Measurements from ENCODE around the gene FNDC8.

FNDC8 gene

DNA sequence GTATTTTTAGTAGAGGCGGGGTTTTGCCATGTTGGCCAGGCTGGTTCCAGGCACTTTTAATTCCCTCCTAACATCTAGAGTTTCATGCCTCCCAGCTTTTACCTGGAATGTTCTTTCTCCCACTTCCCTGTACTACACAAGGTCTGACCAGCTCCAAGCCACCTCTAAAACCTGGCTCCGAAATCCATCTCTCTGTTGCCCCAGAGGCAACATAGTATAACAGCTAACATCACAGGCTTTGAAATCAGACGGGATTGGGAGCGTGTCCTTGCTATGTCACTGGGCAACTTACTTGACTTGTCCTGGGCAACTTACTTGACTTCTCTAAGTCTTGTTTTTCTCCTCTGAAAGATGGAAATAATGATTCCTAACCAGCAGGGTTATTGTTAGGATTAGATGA is 41.3 kb downstream of the FNDC8 start:
- no peaks in the 10 kb centered on the region for H3K4me1 ChIP-seq (ENCODE audit: control insufficient read depth, low read length)
- no peaks in the 10 kb centered on the region for H3K79me2 ChIP-seq (ENCODE audit: control insufficient read depth, low read length)
- H3K4me3 ChIP-seq (ENCODE audit: low read length): no peak overlapping the region
- no peaks in the 10 kb centered on the region for H3F3A ChIP-seq (ENCODE audit: control insufficient read depth, insufficient read depth)
- H3K4me2 ChIP-seq (ENCODE audit: low read length): no peak overlapping the region
- no peaks in the 10 kb centered on the region for H3K36me3 ChIP-seq (ENCODE audit: control insufficient read depth, low read length)
- no peaks in the 10 kb centered on the region for H4K20me1 ChIP-seq (ENCODE audit: control insufficient read depth, insufficient read depth, low read depth, low read length)
- no peak overlapping the region for H3K27ac ChIP-seq (ENCODE audit: low read depth, low read length)
- 0 out of 2 replicates have a peak, but pooled peaks have one; percentile 30 for TF ChIP-seq EZH2phosphoT487 (IDR thresholded peaks at IDR 0.05; ENCODE audit: borderline replicate concordance, low read length)
- TF ChIP-seq, protein P1, sequence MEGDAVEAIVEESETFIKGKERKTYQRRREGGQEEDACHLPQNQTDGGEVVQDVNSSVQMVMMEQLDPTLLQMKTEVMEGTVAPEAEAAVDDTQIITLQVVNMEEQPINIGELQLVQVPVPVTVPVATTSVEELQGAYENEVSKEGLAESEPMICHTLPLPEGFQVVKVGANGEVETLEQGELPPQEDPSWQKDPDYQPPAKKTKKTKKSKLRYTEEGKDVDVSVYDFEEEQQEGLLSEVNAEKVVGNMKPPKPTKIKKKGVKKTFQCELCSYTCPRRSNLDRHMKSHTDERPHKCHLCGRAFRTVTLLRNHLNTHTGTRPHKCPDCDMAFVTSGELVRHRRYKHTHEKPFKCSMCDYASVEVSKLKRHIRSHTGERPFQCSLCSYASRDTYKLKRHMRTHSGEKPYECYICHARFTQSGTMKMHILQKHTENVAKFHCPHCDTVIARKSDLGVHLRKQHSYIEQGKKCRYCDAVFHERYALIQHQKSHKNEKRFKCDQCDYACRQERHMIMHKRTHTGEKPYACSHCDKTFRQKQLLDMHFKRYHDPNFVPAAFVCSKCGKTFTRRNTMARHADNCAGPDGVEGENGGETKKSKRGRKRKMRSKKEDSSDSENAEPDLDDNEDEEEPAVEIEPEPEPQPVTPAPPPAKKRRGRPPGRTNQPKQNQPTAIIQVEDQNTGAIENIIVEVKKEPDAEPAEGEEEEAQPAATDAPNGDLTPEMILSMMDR (IDR thresholded peaks at IDR 0.05; ENCODE audit: low read depth, low read length, poor library complexity, severe bottlenecking): no peak
- no peaks in the 10 kb centered on the region for H3K9me3 ChIP-seq (ENCODE audit: control insufficient read depth, insufficient read depth, low read length)
- no peaks in the 10 kb centered on the region for H3K9me2 ChIP-seq (replicated peaks; ENCODE audit: control insufficient read depth, low read length)
- peaks cover 33% of the 10 kb centered on the region for H3K27me3 ChIP-seq (ENCODE audit: control insufficient read depth, low read length)

DNA sequence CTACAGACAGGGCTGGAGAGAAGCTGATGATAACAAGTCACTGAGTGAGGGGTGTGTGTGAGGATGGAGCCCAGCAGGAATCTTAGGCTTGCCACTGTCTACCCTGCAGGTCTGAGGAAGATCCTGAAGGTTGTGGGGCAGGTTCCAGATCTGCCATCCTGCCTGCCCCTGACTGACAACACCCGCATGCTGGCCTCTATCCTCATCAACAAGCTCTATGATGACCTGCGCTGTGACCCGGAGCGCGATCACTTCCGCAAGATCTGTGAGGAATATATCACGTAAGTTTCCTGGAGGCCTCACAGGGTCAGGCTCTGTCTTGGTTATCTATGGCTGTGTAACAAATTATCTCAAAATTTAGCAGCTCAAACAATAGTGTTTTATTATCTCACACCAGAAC is 42.5 kb downstream of the FNDC8 start:
- no peak overlapping the region for H3K4me3 ChIP-seq (ENCODE audit: low read length)
- no peaks in the 10 kb centered on the region for H4K20me1 ChIP-seq (ENCODE audit: control insufficient read depth, insufficient read depth, low read depth, low read length)
- TF ChIP-seq EZH2phosphoT487 (IDR thresholded peaks at IDR 0.05; ENCODE audit: borderline replicate concordance, low read length): no peak
- TF ChIP-seq, protein P1 (IDR thresholded peaks at IDR 0.05; ENCODE audit: low read depth, low read length, poor library complexity, severe bottlenecking): no peak
- H3K4me1 ChIP-seq (ENCODE audit: control insufficient read depth, low read length): no peaks in the 10 kb centered on the region
- H3F3A ChIP-seq (ENCODE audit: control insufficient read depth, insufficient read depth): no peaks in the 10 kb centered on the region
- H3K9me3 ChIP-seq (ENCODE audit: control insufficient read depth, insufficient read depth, low read length): no peaks in the 10 kb centered on the region
- H3K4me2 ChIP-seq (ENCODE audit: low read length): no peak overlapping the region
- H3K27ac ChIP-seq (ENCODE audit: low read depth, low read length): no peak overlapping the region
- peaks cover 28% of the 10 kb centered on the region for H3K27me3 ChIP-seq (ENCODE audit: control insufficient read depth, low read length)
- H3K9me2 ChIP-seq (replicated peaks; ENCODE audit: control insufficient read depth, low read length): no peaks in the 10 kb centered on the region
- no peaks in the 10 kb centered on the region for H3K36me3 ChIP-seq (ENCODE audit: control insufficient read depth, low read length)
- no peaks in the 10 kb centered on the region for H3K79me2 ChIP-seq (ENCODE audit: control insufficient read depth, low read length)

DNA sequence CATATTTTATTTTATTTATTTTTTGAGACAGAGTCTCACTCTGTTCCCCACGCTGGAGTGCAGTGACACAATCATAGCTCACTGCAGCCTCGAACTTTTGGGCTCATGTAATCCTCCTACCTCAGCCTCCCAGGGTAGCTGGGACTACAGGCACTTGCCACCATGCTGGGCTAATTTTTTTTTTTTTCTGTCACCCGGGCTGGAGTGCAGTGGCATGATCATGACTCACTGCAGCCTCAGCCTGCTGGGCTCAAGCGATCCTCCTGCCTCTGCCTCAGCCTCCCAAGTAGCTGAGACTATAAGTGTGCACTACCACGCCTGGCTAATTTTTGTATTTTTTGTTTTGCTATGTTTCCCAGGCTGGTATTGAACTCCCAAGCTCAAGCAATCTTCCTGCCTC is 43.3 kb downstream of the FNDC8 start:
- Histone ChIP-seq H3K79me2 (ENCODE audit: control insufficient read depth, low read length) (no peaks in the 10 kb centered on the region), H3K9me2 (replicated peaks; ENCODE audit: control insufficient read depth, low read length) (no peaks in the 10 kb centered on the region), H3K27ac (ENCODE audit: low read depth, low read length) (no peak overlapping the region), H3K4me2 (ENCODE audit: low read length) (no peak overlapping the region), H3K36me3 (ENCODE audit: control insufficient read depth, low read length) (no peaks in the 10 kb centered on the region), H3K4me3 (ENCODE audit: low read length) (no peak overlapping the region), H3K4me1 (ENCODE audit: control insufficient read depth, low read length) (no peaks in the 10 kb centered on the region), H3K27me3 (ENCODE audit: control insufficient read depth, low read length) (peaks cover 22% of the 10 kb centered on the region), H4K20me1 (ENCODE audit: control insufficient read depth, insufficient read depth, low read depth, low read length) (no peaks in the 10 kb centered on the region), H3F3A (ENCODE audit: control insufficient read depth, insufficient read depth) (no peaks in the 10 kb centered on the region), H3K9me3 (ENCODE audit: control insufficient read depth, insufficient read depth, low read length) (no peaks in the 10 kb centered on the region)
- no peak for TF ChIP-seq EZH2phosphoT487 (IDR thresholded peaks at IDR 0.05; ENCODE audit: borderline replicate concordance, low read length)
- TF ChIP-seq, protein P1 (IDR thresholded peaks at IDR 0.05; ENCODE audit: low read depth, low read length, poor library complexity, severe bottlenecking): no peak

DNA sequence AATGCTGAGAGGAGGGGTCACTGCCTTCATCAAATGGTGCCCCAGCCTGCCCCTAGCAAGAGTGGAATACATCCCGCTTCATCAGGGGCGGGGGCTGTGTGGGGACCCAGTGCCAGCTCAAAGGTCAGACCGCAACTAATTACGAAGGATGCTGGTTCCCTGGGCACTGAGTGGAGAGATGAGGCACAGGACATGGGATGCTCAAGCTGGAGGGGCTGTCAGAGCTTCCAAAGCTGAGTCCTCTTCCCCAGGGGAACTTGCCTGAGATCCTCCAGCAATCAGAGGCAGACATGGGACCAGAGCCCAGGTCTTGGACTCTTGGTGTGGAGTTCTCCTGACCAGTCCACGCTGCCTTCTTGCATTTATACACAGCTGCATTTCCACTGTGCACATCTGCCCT is 45.1 kb downstream of the FNDC8 start:
- H3K4me3 ChIP-seq (ENCODE audit: low read length): no peak overlapping the region
- peaks cover 11% of the 10 kb centered on the region for H3K27me3 ChIP-seq (ENCODE audit: control insufficient read depth, low read length)
- H3K9me2 ChIP-seq (replicated peaks; ENCODE audit: control insufficient read depth, low read length): no peaks in the 10 kb centered on the region
- no peaks in the 10 kb centered on the region for H3K9me3 ChIP-seq (ENCODE audit: control insufficient read depth, insufficient read depth, low read length)
- H3F3A ChIP-seq (ENCODE audit: control insufficient read depth, insufficient read depth): no peaks in the 10 kb centered on the region
- H3K36me3 ChIP-seq (ENCODE audit: control insufficient read depth, low read length): no peaks in the 10 kb centered on the region
- H3K27ac ChIP-seq (ENCODE audit: low read depth, low read length): no peak overlapping the region
- TF ChIP-seq, protein P1 (IDR thresholded peaks at IDR 0.05; ENCODE audit: low read depth, low read length, poor library complexity, severe bottlenecking): no peak
- no peak for TF ChIP-seq EZH2phosphoT487 (IDR thresholded peaks at IDR 0.05; ENCODE audit: borderline replicate concordance, low read length)
- no peaks in the 10 kb centered on the region for H3K4me1 ChIP-seq (ENCODE audit: control insufficient read depth, low read length)
- H3K4me2 ChIP-seq (ENCODE audit: low read length): no peak overlapping the region
- H4K20me1 ChIP-seq (ENCODE audit: control insufficient read depth, insufficient read depth, low read depth, low read length): no peaks in the 10 kb centered on the region
- H3K79me2 ChIP-seq (ENCODE audit: control insufficient read depth, low read length): no peaks in the 10 kb centered on the region
